Activated T-cell treated with anti-CD3 and anti-CD28 coated beads, Interleukin-2, amount 50 U/mL, for 48 hours (primary cell): ENCODE data around the gene RACGAP1.

Experiments
- DNase-seq, 2 experiments: peaks; one replicate each; pipeline ENCODE4 v3.0.0-alpha.2; 2020

RACGAP1 gene

DNA sequence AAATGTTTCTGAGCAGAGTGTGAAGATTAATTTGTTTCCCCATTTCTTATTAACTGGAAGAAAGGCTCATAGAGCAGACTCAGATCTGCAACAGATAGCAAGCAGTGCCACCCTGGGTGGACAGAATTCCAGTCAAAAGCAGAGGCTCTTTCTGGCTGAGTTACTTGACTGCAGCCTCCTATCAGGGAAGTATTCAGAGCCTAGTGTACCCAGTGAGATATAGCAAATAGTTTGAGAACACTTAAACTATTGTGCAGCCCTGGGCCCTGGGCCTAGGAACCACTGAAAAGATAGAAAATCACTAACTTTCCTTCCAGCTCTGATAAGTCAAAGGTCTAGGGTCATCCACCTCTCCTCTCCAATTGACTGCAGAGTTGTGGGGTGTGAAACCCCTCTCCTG lies 86.0 kb downstream of the RACGAP1 start:
- DNase-seq = no peak
